MM.1S (cell line): ENCODE data around the gene TRAP1.

Experiments
- DNase-seq: peaks from one replicate; pipeline ENCODE4 v3.0.0-alpha.2; 2015
- H2AFZ ChIP-seq: fragments of 300-600 bp; sonication (generic); 2 replicates; pipeline ENCODE4 v1.6.0; 2016; ENCODE audit warnings: antibody characterized with exemption, low read length
- H3F3A ChIP-seq: fragments of 300-600 bp; sonication (generic); 2 replicates; pipeline ENCODE4 v1.6.1; 2016; ENCODE audit warnings: mild to moderate bottlenecking, antibody characterized with exemption, low read length, moderate library complexity, mixed read lengths; ENCODE audit not compliant: insufficient read depth
- H3K27ac ChIP-seq: fragments of 300-600 bp; sonication (generic); 2 replicates; pipeline ENCODE4 v1.5.1; 2016; ENCODE audit warnings: mild to moderate bottlenecking, low read length
- H3K27me3 ChIP-seq: fragments of 300-600 bp; sonication (generic); replicated peaks from 2 replicates; pipeline ENCODE4 v1.6.0; 2016; ENCODE audit warnings: low read length; ENCODE audit not compliant: insufficient read depth
- H3K36me3 ChIP-seq: fragments of 300-600 bp; sonication (generic); replicated peaks from 2 replicates; pipeline ENCODE4 v1.6.1; 2016; ENCODE audit warnings: mild to moderate bottlenecking, low read length, mixed read lengths; ENCODE audit not compliant: insufficient read depth
- H3K4me1 ChIP-seq: fragments of 300-600 bp; sonication (generic); 2 replicates; pipeline ENCODE4 v1.6.1; 2016; ENCODE audit warnings: low read length, mixed read lengths
- H3K4me2 ChIP-seq: fragments of 300-600 bp; sonication (generic); 2 replicates; pipeline ENCODE4 v1.6.0; 2016; ENCODE audit warnings: low read depth, low read length
- H3K4me3 ChIP-seq: fragments of 300-600 bp; sonication (generic); 2 replicates; pipeline ENCODE4 v1.5.1; 2016; ENCODE audit warnings: low read length, mixed read lengths
- H3K79me2 ChIP-seq: fragments of 300-600 bp; sonication (generic); 2 replicates; pipeline ENCODE4 v1.6.1; 2016; ENCODE audit warnings: mixed run types, low read length, mixed read lengths
- H3K9ac ChIP-seq: fragments of 300-600 bp; sonication (generic); 2 replicates; pipeline ENCODE4 v1.6.1; 2016; ENCODE audit warnings: low read length, mixed read lengths
- H3K9me2 ChIP-seq: fragments of 300-600 bp; sonication (generic); replicated peaks from 2 replicates; pipeline ENCODE4 v1.6.1; 2016; ENCODE audit warnings: mild to moderate bottlenecking, low read length, mixed read lengths; ENCODE audit not compliant: insufficient read depth
- H3K9me3 ChIP-seq: fragments of 300-600 bp; sonication (generic); replicated peaks from 2 replicates; pipeline ENCODE4 v1.6.1; 2016; ENCODE audit warnings: mild to moderate bottlenecking, low read length, mixed read lengths; ENCODE audit not compliant: insufficient read depth
- H4K20me1 ChIP-seq: fragments of 300-600 bp; sonication (generic); 2 replicates; pipeline ENCODE4 v1.6.1; 2016; ENCODE audit warnings: mild to moderate bottlenecking, low read length, moderate library complexity, mixed read lengths; ENCODE audit not compliant: insufficient read depth
- EZH2 ChIP-seq: fragments of 300-600 bp; sonication (generic); optimal IDR thresholded peaks from 2 replicates; pipeline ENCODE3; 2017; ENCODE audit warnings: low read depth, mild to moderate bottlenecking, antibody characterized with exemption, low read length, mixed read lengths
- EZH2phosphoT487 ChIP-seq: fragments of 300-600 bp; sonication (generic); IDR thresholded peaks from 2 replicates; pipeline ENCODE4 v1.6.1; 2018; ENCODE audit warnings: antibody characterized with exemption, low read length
- TF ChIP-seq, protein P1 (sequence below): fragments of 300-600 bp; sonication (generic); IDR thresholded peaks from 2 replicates; pipeline ENCODE4 v1.5.1; 2016; ENCODE audit warnings: antibody characterized with exemption, low read length, mixed read lengths

The TRAP1 gene

DNA sequence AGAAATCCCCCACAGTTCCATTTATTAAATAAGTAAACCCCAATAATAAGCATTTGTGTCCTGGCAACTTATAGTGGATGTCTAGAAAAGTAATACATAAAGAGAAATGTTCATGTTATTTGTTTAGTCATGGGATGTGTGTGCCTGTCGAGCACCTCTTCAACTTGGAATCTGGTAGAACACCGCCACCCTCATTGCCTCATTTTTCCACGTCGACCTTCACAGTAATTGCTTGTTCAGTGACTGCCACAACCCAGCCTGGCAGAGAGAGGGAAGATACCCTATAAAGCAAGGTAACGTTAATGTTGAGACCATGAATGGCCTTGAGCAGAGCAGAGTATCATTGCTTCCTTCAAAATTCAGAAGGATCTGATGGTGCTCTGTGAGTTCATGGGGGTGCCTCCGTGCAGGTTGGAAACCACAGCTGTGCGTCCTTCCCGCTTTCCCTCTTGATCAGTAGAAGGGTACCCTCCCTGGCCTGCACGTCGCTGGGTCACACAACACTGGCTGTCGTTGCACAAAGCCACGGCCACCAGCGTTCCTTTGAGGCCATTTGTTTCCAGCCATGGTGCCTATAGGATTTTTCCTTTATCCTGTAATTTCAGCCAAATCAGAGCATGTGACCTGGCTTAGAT is 66.6 kb downstream of the TRAP1 start:
- H3K9me3 ChIP-seq, result no peaks in the 10 kb centered on the region
- no peaks in the 10 kb centered on the region for H3K79me2 ChIP-seq
- H3K9ac ChIP-seq, result no peak overlapping the region
- no peak overlapping the region for H2AFZ ChIP-seq
- H3K27me3 ChIP-seq, result no peaks in the 10 kb centered on the region
- no peaks in the 10 kb centered on the region for H3F3A ChIP-seq
- TF ChIP-seq EZH2phosphoT487 (no peak), EZH2 (no peak)
- TF ChIP-seq, protein P1, sequence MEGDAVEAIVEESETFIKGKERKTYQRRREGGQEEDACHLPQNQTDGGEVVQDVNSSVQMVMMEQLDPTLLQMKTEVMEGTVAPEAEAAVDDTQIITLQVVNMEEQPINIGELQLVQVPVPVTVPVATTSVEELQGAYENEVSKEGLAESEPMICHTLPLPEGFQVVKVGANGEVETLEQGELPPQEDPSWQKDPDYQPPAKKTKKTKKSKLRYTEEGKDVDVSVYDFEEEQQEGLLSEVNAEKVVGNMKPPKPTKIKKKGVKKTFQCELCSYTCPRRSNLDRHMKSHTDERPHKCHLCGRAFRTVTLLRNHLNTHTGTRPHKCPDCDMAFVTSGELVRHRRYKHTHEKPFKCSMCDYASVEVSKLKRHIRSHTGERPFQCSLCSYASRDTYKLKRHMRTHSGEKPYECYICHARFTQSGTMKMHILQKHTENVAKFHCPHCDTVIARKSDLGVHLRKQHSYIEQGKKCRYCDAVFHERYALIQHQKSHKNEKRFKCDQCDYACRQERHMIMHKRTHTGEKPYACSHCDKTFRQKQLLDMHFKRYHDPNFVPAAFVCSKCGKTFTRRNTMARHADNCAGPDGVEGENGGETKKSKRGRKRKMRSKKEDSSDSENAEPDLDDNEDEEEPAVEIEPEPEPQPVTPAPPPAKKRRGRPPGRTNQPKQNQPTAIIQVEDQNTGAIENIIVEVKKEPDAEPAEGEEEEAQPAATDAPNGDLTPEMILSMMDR, result no peak
- no peaks in the 10 kb centered on the region for H4K20me1 ChIP-seq
- H3K4me2 ChIP-seq, result no peak overlapping the region
- H3K27ac ChIP-seq, result no peak overlapping the region
- no peak overlapping the region for H3K4me3 ChIP-seq
- H3K4me1 ChIP-seq, result no peaks in the 10 kb centered on the region
- no peaks in the 10 kb centered on the region for H3K36me3 ChIP-seq
- H3K9me2 ChIP-seq, result no peaks in the 10 kb centered on the region
- DNase-seq, result no peak

DNA sequence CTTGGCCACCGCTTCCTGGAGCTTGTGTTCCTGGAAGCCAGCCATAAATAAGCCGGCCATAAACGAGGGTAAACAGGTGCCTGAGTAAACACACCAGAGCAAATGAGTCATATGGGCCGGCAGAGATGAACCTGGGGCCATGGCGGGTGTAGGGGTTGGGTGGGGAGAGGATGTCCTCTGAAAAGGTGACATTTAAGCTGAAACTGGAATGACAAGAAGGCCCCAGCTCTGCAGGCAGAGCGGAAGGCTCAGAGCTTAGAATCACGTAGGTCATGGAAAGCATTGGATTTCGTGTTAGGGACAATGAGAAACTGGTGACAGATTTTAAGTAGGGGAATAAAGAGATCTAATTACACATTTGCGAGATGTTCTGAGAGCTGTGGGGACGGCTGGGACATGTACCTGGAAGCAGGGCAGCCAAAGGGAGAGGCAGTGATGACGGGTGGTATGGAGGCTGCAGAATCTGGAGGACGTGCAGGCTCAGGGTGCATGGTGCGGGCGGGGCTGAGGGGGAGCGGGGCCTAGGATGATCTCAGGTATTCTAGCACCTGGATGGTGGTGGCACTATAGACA is 70.9 kb downstream of the TRAP1 start:
- H3K27me3 ChIP-seq, result no peaks in the 10 kb centered on the region
- no peak overlapping the region for H3K27ac ChIP-seq
- H3K4me1 ChIP-seq, result no peaks in the 10 kb centered on the region
- DNase-seq, result no peak
- no peaks in the 10 kb centered on the region for H3F3A ChIP-seq
- H2AFZ ChIP-seq, result no peak overlapping the region
- TF ChIP-seq, protein P1, result no peak
- TF ChIP-seq EZH2, result no peak
- TF ChIP-seq EZH2phosphoT487, result no peak
- no peak overlapping the region for H3K4me2 ChIP-seq
- H3K36me3 ChIP-seq, result no peaks in the 10 kb centered on the region
- no peaks in the 10 kb centered on the region for H3K79me2 ChIP-seq
- no peak overlapping the region for H3K4me3 ChIP-seq
- no peaks in the 10 kb centered on the region for H3K9me2 ChIP-seq
- no peaks in the 10 kb centered on the region for H3K9me3 ChIP-seq
- no peak overlapping the region for H3K9ac ChIP-seq
- H4K20me1 ChIP-seq, result no peaks in the 10 kb centered on the region

DNA sequence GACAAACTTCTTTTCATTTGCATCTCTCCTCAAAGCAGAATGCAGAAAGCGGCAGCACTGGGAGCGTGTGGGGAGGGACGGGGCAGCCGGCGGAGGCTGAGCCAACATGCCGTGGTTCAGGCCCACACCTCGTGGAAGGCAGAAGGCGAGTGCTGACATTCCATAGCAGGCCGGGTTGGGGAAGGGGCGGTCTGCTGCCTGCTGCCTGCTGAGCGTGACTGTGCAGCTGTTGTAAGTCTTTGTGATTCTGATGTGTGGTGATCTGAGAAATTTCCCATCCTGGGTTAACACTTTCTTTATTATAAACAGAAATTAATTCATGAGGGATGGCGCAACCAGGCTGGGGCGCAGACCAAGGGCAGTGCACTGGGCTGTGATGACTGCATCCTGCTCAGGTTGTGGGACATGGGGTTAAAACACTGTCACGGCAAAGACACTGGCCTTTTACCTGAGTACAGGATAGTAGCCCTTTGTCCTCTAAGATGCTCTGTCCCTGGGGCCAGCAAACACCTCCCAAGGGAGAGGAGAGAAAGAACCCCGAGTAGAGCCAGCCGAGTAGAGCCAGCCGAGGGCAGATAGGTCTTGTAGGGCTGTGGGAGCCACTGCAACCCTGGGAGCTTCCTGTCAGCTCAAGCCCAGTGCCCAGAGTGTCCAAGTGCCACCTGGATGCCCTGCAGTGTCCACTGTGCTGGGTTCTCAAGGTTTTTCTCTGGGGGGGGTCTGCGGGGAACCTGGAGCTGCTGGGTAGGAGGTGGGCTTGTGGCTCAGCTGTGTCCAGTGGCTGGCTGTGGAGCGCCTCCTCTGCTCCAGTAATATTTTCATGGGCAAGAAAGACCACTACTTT is 71.6 kb downstream of the TRAP1 start:
- Histone ChIP-seq H3F3A (no peaks in the 10 kb centered on the region), H3K4me3 (no peak overlapping the region), H3K36me3 (no peaks in the 10 kb centered on the region), H3K4me2 (no peak overlapping the region), H3K27me3 (no peaks in the 10 kb centered on the region), H3K79me2 (no peaks in the 10 kb centered on the region), H3K4me1 (no peaks in the 10 kb centered on the region), H3K9me2 (no peaks in the 10 kb centered on the region), H3K9me3 (no peaks in the 10 kb centered on the region), H3K27ac (no peak overlapping the region), H3K9ac (no peak overlapping the region), H4K20me1 (no peaks in the 10 kb centered on the region), H2AFZ (no peak overlapping the region)
- TF ChIP-seq EZH2 (no peak), EZH2phosphoT487 (no peak)
- TF ChIP-seq, protein P1, result no peak
- DNase-seq, result no peak
